CD14-positive monocyte (primary cell): ENCODE data around the gene NME9. TPM values are rescaled to one million over a fixed set of nuclear protein-coding genes. Genes with fewer than 3 reads are reported as not detected.
A peak's percentile ranks its signal among the peaks of the same experiment; 100 is the strongest.

Experiments used
- DNase-seq, 3 donors: peaks; one replicate each; pipeline ENCODE4 v3.0.0-alpha.2; 2011 to 2022
- H2AFZ ChIP-seq: 2 replicates; pipeline ENCODE4 v1.6.0; 2012; ENCODE audit warnings: mild to moderate bottlenecking, low read depth, low read length, inconsistent platforms; ENCODE audit not compliant: insufficient read depth, poor library complexity, severe bottlenecking
- H3K27ac ChIP-seq, 2 donors: 1 replicate in 1 of 2; 2 replicates in 1 of 2; pipeline ENCODE4 v1.5.1; 2012 to 2013; ENCODE audit warnings: low read length in 2 of 2, control low read depth in 1 of 2, inconsistent platforms in 1 of 2, low read depth in 1 of 2, mild to moderate bottlenecking in 1 of 2
- H3K27me3 ChIP-seq, 2 donors: one replicate each; pipeline versions ENCODE4 v1.6.0 to v1.6.1; 2011 to 2013; ENCODE audit warnings: low read length in 2 of 2; ENCODE audit not compliant: control insufficient read depth in 2 of 2, insufficient read depth in 2 of 2
- H3K36me3 ChIP-seq, 2 donors: replicated peaks in 1 of 2; 1 replicate in 1 of 2; 2 replicates in 1 of 2; pipeline versions ENCODE4 v1.5.1 to v1.6.1; 2012 to 2013; ENCODE audit warnings: low read length in 2 of 2, control low read depth in 1 of 2, inconsistent platforms in 1 of 2, mild to moderate bottlenecking in 1 of 2; ENCODE audit not compliant: insufficient read depth in 2 of 2, control insufficient read depth in 1 of 2
- H3K4me1 ChIP-seq, 2 donors: 1 replicate in 1 of 2; 2 replicates in 1 of 2; pipeline versions ENCODE4 v1.5.1 to v1.6.1; 2012 to 2013; ENCODE audit warnings: low read length in 2 of 2, control low read depth in 1 of 2, inconsistent platforms in 1 of 2, mild to moderate bottlenecking in 1 of 2, moderate library complexity in 1 of 2; ENCODE audit not compliant: insufficient read depth in 2 of 2, control insufficient read depth in 1 of 2
- H3K4me2 ChIP-seq: replicated peaks from 2 replicates; pipeline ENCODE3; 2012; ENCODE audit warnings: low read length, moderate library complexity, mild to moderate bottlenecking; ENCODE audit not compliant: poor library complexity, severe bottlenecking; ENCODE audit errors: extremely low read depth
- H3K4me3 ChIP-seq, 3 experiments: fragments of 200-600 bp in 1 of 3; sonication (generic) in 1 of 3; replicated peaks in 1 of 3; 1 replicate in 2 of 3; 2 replicates in 1 of 3; pipeline ENCODE4 v1.5.1; 2011 to 2013; ENCODE audit warnings: low read length in 3 of 3, mild to moderate bottlenecking in 3 of 3, control low read depth in 2 of 3, low read depth in 2 of 3, inconsistent platforms in 1 of 3, moderate library complexity in 1 of 3
- H3K79me2 ChIP-seq: 2 replicates; pipeline ENCODE4 v1.6.0; 2012; ENCODE audit warnings: mild to moderate bottlenecking, control low read depth, inconsistent platforms, low read length, moderate library complexity; ENCODE audit not compliant: insufficient read depth
- H3K9ac ChIP-seq: 2 replicates; pipeline ENCODE4 v1.6.0; 2017; ENCODE audit warnings: low read length, mild to moderate bottlenecking; ENCODE audit not compliant: insufficient read depth, poor library complexity, severe bottlenecking
- H3K9me3 ChIP-seq, 2 donors: replicated peaks in 1 of 2; 1 replicate in 1 of 2; 2 replicates in 1 of 2; pipeline versions ENCODE4 v1.5.1 to v1.6.1; 2012 to 2013; ENCODE audit warnings: low read length in 2 of 2, control low read depth in 1 of 2; ENCODE audit not compliant: control insufficient read depth in 1 of 2, insufficient read depth in 1 of 2
- H4K20me1 ChIP-seq: 2 replicates; pipeline ENCODE4 v1.6.0; 2012; ENCODE audit warnings: mild to moderate bottlenecking, low read length, control low read depth, moderate library complexity; ENCODE audit not compliant: insufficient read depth
- H3K27ac Mint-ChIP-seq, 7 donors: one replicate each; pipeline ENCODE4 v1.8.0; 2020; ENCODE audit warnings: mild to moderate bottlenecking in 7 of 7, mixed read lengths in 7 of 7, moderate library complexity in 6 of 7, inconsistent platforms in 2 of 7
- H3K27me3 Mint-ChIP-seq, 3 donors: one replicate each; pipeline ENCODE4 v1.8.0; 2021 to 2022; ENCODE audit warnings: low read depth in 3 of 3, mild to moderate bottlenecking in 3 of 3, mixed read lengths in 3 of 3, moderate library complexity in 3 of 3, inconsistent platforms in 1 of 3
- H3K36me3 Mint-ChIP-seq, 2 donors: one replicate each; pipeline ENCODE4 v1.8.0; 2020; ENCODE audit warnings: mixed read lengths in 2 of 2, inconsistent platforms in 1 of 2, mild to moderate bottlenecking in 1 of 2
- H3K4me1 Mint-ChIP-seq: one replicate; pipeline ENCODE4 v1.8.0; 2020; ENCODE audit warnings: mild to moderate bottlenecking, mixed read lengths
- H3K4me3 Mint-ChIP-seq, 2 donors: one replicate each; pipeline ENCODE4 v1.8.0; 2020; ENCODE audit warnings: mild to moderate bottlenecking in 2 of 2, mixed read lengths in 2 of 2, moderate library complexity in 1 of 2
- H3K9me3 Mint-ChIP-seq, 7 donors: one replicate each; pipeline ENCODE4 v1.8.0; 2020 to 2022; ENCODE audit warnings: mixed read lengths in 7 of 7, mild to moderate bottlenecking in 6 of 7, moderate library complexity in 6 of 7, inconsistent platforms in 2 of 7
- WGBS: methylation state at CpG from one replicate; pipeline ENCODE4 v1.1.5; 2013; ENCODE audit warnings: missing lambda C conversion rate; ENCODE audit not compliant: insufficient coverage; 5-methylcytosine and 5-hydroxymethylcytosine counted together
- intact Hi-C, 2 donors: fragments of 100-400 bp; cut with micrococcal nuclease; formaldehyde crosslinking; loops; one replicate each; pipeline versions ENCODE4 v1.15.0 to v1.15.1; 2023
- polyA plus RNA-seq, 3 donors: library from polyadenylated mRNA; depleted of rRNA in 1 of 3; unstranded in 2 of 3; stranded (reverse) in 1 of 3; fragments of 300-500 nt in 2 of 3; fragments of >200 nt in 1 of 3; fragmentation: Illumina TruSeq in 2 of 3; gene quantifications; 1 replicate in 2 of 3; 2 replicates in 1 of 3; pipeline ENCODE4 v1.2.3, GENCODE V29; 2012 to 2021
- TF ChIP-seq, protein P1 (sequence below): fragments of 200-600 bp; IDR thresholded peaks from one replicate; pipeline ENCODE4 v1.8.0; 2022; ENCODE audit warnings: antibody characterized with exemption, mild to moderate bottlenecking

The NME9 gene
- polyA plus RNA-seq, 3 donors, result 0.04 TPM; not detected in 2

DNA sequence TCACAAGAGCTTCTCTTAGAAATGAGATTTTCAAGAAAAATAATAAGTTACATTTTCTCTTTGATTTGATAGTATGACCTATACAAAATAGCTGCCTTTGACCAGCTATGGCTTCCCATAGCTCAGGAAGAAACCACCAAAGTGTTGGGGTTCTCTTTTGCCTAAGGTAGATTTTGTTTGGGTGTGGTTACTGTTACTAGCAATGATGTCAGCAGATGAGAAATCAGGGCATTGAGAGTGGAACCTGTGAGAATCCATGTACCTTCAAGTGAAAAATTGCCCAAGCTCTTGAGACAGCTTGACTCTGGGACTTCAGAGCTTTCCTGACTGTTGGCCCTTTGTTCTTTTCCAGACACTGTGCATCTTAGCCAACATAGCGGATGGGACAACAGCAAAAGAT is 45.6 kb downstream of the NME9 start:
- no peak overlapping the region for H3K4me3 Mint-ChIP-seq
- no peaks in the 10 kb centered on the region for H3K4me1 Mint-ChIP-seq
- Histone ChIP-seq H3K9me3 (no peaks in the 10 kb centered on the region), H3K4me1 (no peaks in the 10 kb centered on the region), H3K27me3 (no peaks in the 10 kb centered on the region), H4K20me1 (no peaks in the 10 kb centered on the region), H3K4me3 (no peak overlapping the region), H3K36me3 (peaks cover 41 to 73% of the 10 kb centered on the region in 2 donors), H3K79me2 (no peaks in the 10 kb centered on the region), H3K4me2 (no peak overlapping the region), H2AFZ (no peak overlapping the region), H3K9ac (no peak overlapping the region), H3K27ac (no peak overlapping the region)
- peaks cover 0 to under 1% (median 0%) of the 10 kb centered on the region in 3 donors for H3K27me3 Mint-ChIP-seq
- WGBS, result no CpG with 5 or more reads among the region's 1 CpG
- DNase-seq, result no peak
- H3K36me3 Mint-ChIP-seq, result peaks cover 13 to 36% of the 10 kb centered on the region in 2 donors
- H3K9me3 Mint-ChIP-seq, result no peaks in the 10 kb centered on the region
- intact Hi-C loops, result no loop called here
- TF ChIP-seq, protein P1, sequence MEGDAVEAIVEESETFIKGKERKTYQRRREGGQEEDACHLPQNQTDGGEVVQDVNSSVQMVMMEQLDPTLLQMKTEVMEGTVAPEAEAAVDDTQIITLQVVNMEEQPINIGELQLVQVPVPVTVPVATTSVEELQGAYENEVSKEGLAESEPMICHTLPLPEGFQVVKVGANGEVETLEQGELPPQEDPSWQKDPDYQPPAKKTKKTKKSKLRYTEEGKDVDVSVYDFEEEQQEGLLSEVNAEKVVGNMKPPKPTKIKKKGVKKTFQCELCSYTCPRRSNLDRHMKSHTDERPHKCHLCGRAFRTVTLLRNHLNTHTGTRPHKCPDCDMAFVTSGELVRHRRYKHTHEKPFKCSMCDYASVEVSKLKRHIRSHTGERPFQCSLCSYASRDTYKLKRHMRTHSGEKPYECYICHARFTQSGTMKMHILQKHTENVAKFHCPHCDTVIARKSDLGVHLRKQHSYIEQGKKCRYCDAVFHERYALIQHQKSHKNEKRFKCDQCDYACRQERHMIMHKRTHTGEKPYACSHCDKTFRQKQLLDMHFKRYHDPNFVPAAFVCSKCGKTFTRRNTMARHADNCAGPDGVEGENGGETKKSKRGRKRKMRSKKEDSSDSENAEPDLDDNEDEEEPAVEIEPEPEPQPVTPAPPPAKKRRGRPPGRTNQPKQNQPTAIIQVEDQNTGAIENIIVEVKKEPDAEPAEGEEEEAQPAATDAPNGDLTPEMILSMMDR, result no peak
- no peak overlapping the region for H3K27ac Mint-ChIP-seq

DNA sequence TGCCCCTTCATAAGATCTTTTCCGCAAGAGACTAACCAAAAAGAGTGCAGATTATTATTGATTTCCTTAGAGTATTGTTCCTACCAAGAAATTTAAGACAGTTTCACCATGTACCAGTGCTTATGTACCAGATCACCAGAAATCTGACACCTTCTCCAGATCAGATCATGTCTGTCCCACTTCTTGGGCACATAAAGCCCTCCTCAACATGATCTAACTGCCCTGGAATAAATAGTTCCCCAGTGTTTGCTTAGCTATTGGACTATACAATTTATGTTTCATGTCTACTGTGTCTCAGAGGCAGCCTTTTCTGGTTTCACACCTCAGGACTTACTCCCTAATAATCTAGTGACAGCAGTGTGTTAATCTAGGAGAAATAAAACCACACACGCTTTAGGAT is 46.8 kb downstream of the NME9 start:
- Mint-ChIP-seq H3K4me1 (no peaks in the 10 kb centered on the region), H3K36me3 (peaks cover 13 to 29% of the 10 kb centered on the region in 2 donors)
- no CpG with 5 or more reads among the region's 2 CpGs for WGBS

More for the DNA sequence above, 46.8 kb downstream of the NME9 start:
- H3K9me3 ChIP-seq, result no peaks in the 10 kb centered on the region
- H2AFZ ChIP-seq, result no peak overlapping the region
- Mint-ChIP-seq H3K27me3 (no peaks in the 10 kb centered on the region), H3K9me3 (no peaks in the 10 kb centered on the region), H3K27ac (peak overlapping the region in 1 of 7 donors; percentile 12), H3K4me3 (no peak overlapping the region)
- no peak overlapping the region for H3K27ac ChIP-seq
- H3K4me2 ChIP-seq, result no peak overlapping the region
- no peak overlapping the region for H3K9ac ChIP-seq
- no peaks in the 10 kb centered on the region for H3K27me3 ChIP-seq
- no peak for DNase-seq
- TF ChIP-seq, protein P1, result no peak
- H3K4me3 ChIP-seq, result no peak overlapping the region
- H3K4me1 ChIP-seq, result no peaks in the 10 kb centered on the region
- H3K36me3 ChIP-seq, result peaks cover 33 to 63% of the 10 kb centered on the region in 2 donors
- no peaks in the 10 kb centered on the region for H4K20me1 ChIP-seq
- no peaks in the 10 kb centered on the region for H3K79me2 ChIP-seq
- intact Hi-C loops, result no loop called here
